Measurements from ENCODE around the gene RLF.
"Not testable (repeated sequence)": the region's sequence is repeated elsewhere in the genome, so short reads cannot be mapped to it uniquely, and the experiment has no call there.

Gene RLF

GRCh38 chr1:40162753-40163441 is 1.7 kb downstream of the RLF start:
- FAIRE-seq = no peak

GRCh38 chr1:40167317-40167716 is 6.1 kb downstream of the RLF start:
- no peak for FAIRE-seq

GRCh38 chr1:40171036-40171435 is 9.8 kb downstream of the RLF start:
- no peak for FAIRE-seq

- no peak for FAIRE-seq
These were observed 13.6 kb downstream of the RLF start for GRCh38 chr1:40174788-40175187.

- FAIRE-seq = not testable (repeated sequence)
These were observed 15.8 kb downstream of the RLF start for GRCh38 chr1:40176989-40177388.

- no peak for FAIRE-seq
These were observed 17.0 kb downstream of the RLF start for GRCh38 chr1:40178200-40178599.

- FAIRE-seq = no peak
These were observed 18.4 kb downstream of the RLF start for GRCh38 chr1:40179496-40180089.

GRCh38 chr1:40183055-40183710 is 22.0 kb downstream of the RLF start:
- no peak for FAIRE-seq

GRCh38 chr1:40184193-40184592 is 23.0 kb downstream of the RLF start:
- no peak for FAIRE-seq

- no peak for FAIRE-seq
These were observed 25.0 kb downstream of the RLF start for GRCh38 chr1:40185951-40186864.

- FAIRE-seq = no peak
These were observed 26.2 kb downstream of the RLF start for GRCh38 chr1:40187399-40187798.

- FAIRE-seq = not testable (repeated sequence)
These were observed 33.5 kb downstream of the RLF start for GRCh38 chr1:40194639-40195038.

- FAIRE-seq = no peak
These were observed 36.5 kb downstream of the RLF start for GRCh38 chr1:40197656-40198055.

- FAIRE-seq = no peak
These were observed 37.9 kb downstream of the RLF start for GRCh38 chr1:40199126-40199525.

GRCh38 chr1:40204856-40205255 is 43.7 kb downstream of the RLF start:
- no peak for FAIRE-seq

- no peak for FAIRE-seq
These were observed 49.5 kb downstream of the RLF start for GRCh38 chr1:40210511-40211204.

GRCh38 chr1:40218333-40218732 is 57.1 kb downstream of the RLF start:
- no peak for FAIRE-seq

GRCh38 chr1:40221471-40221905 is 60.3 kb downstream of the RLF start:
- FAIRE-seq = not testable (repeated sequence)

- FAIRE-seq = no peak
These were observed 61.0 kb downstream of the RLF start for GRCh38 chr1:40221977-40222772.

GRCh38 chr1:40224040-40224439 is 62.9 kb downstream of the RLF start:
- FAIRE-seq = no peak

GRCh38 chr1:40226192-40226591 is 65.0 kb downstream of the RLF start:
- no peak for FAIRE-seq

GRCh38 chr1:40232444-40232843 is 71.3 kb downstream of the RLF start:
- FAIRE-seq = no peak
